ENCODE measurements around the gene TTC23L.
A peak's percentile ranks its signal among the peaks of the same experiment; 100 is the strongest.

TTC23L gene

GRCh38 chr5:34869256-34869655, 30.3 kb downstream of the TTC23L start:
- DNase-seq (ENCODE audit: low read depth in 2 of 3, low spot score in 1 of 3), result no peak

GRCh38 chr5:34870382-34870781, 31.4 kb downstream of the TTC23L start:
- no peak for DNase-seq (ENCODE audit: low read depth in 2 of 3, low spot score in 1 of 3)

GRCh38 chr5:34876275-34876674, 37.3 kb downstream of the TTC23L start:
- no peak for DNase-seq (ENCODE audit: low read depth in 2 of 3, low spot score in 1 of 3)

- no peak for DNase-seq (ENCODE audit: low read depth in 2 of 3, low spot score in 1 of 3)
Observed at GRCh38 chr5:34881246-34881645, 42.3 kb downstream of the TTC23L start.

GRCh38 chr5:34886392-34887119, 47.6 kb downstream of the TTC23L start:
- DNase-seq (ENCODE audit: low read depth in 2 of 3, low spot score in 1 of 3), result no peak

- DNase-seq (ENCODE audit: low read depth in 2 of 3, low spot score in 1 of 3), result no peak
Observed at GRCh38 chr5:34889394-34889793, 50.4 kb downstream of the TTC23L start.

GRCh38 chr5:34891981-34892380, 53.0 kb downstream of the TTC23L start:
- DNase-seq (ENCODE audit: low read depth in 2 of 3, low spot score in 1 of 3), result no peak

GRCh38 chr5:34892414-34892813, 53.5 kb downstream of the TTC23L start:
- no peak for DNase-seq (ENCODE audit: low read depth in 2 of 3, low spot score in 1 of 3)

GRCh38 chr5:34894716-34895115, 55.8 kb downstream of the TTC23L start:
- no peak for DNase-seq (ENCODE audit: low read depth in 2 of 3, low spot score in 1 of 3)

DNA sequence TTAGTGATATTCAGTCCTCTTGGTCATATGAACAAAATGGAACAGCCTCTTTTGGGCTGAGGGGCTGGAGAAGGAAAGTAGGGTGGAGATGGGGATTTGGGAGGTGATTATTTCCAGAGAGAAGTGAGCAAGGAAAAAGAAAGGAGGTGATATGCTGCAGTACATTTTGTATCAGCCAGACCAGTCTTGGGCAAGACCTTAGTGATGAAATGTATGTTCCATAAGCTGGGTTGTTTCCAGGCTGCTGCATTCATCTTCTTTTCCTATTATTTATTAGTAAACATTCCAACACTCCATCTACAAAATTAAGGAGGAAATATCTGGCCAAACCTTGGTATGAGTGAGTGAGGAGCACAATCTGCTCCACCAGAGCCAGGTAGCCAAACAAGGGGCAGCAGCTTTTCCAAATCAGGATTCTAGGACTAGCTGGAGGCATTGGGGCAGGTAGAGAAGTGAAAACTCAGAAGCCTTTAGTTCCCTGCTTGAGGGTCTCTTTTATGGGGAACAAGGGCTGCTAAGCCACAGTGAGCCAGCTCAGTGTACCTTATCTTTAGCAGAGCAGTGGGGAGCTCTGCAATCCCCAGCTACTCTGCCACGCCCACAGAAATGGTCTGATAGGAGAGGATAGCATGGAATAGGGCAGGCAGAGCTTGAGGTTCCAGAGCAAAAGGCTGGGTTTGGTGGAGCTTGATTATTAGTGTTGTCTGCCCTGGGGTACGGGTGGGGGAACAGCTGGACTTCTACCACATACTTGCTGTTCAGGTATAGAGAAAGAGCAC, 56.9 kb downstream of the TTC23L start:
- no peak for DNase-seq (ENCODE audit: low read depth in 2 of 3, low spot score in 1 of 3)

GRCh38 chr5:34897646-34898045, 58.7 kb downstream of the TTC23L start:
- DNase-seq (ENCODE audit: low read depth in 2 of 3, low spot score in 1 of 3), result no peak

GRCh38 chr5:34898258-34898895, 59.4 kb downstream of the TTC23L start:
- DNase-seq (ENCODE audit: low read depth in 2 of 3, low spot score in 1 of 3), result peak; percentile 21 to 46 (median 39)

DNA sequence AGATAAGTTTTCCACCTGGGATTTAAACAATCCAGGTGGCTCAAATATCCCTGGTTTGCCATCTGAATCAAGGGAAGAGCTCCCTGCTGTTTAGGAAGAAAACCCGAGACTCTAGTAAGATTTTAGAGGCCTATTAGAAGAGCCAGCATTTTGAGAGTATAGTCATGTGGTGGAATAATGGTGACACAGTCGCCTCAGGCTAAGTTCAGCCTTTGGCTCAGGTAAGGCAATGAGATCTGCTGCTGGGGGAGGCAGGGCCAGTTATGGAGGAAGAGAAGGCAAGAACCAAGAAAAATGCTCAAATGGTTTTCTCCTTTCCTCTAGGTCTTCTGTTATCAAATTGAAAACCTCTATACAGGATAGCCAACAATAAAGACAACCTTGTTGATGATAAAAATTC, 60.1 kb downstream of the TTC23L start:
- no peak for DNase-seq (ENCODE audit: low read depth in 2 of 3, low spot score in 1 of 3)

- no peak for DNase-seq (ENCODE audit: low read depth in 2 of 3, low spot score in 1 of 3)
Observed at GRCh38 chr5:34900652-34901051, 61.7 kb downstream of the TTC23L start.

DNA sequence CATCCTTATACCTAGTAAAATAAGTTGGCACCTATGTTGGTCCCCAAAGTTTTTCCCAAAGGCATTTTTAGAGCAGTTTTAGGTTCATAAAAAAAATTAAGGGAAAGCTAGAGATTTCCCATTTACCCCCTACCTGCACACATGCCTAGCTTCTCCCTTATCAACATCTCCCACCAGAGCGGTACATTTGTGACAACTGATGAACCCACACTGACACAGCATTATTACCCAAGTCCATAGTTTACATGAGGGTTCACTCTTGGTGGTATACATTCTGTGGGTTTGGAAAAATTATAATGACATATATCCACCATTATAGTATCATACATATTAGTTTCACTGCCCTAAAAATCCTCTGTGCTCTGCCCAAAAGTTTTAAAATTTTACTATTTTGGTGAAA, 64.3 kb downstream of the TTC23L start:
- no peak for DNase-seq (ENCODE audit: low read depth in 2 of 3, low spot score in 1 of 3)

DNA sequence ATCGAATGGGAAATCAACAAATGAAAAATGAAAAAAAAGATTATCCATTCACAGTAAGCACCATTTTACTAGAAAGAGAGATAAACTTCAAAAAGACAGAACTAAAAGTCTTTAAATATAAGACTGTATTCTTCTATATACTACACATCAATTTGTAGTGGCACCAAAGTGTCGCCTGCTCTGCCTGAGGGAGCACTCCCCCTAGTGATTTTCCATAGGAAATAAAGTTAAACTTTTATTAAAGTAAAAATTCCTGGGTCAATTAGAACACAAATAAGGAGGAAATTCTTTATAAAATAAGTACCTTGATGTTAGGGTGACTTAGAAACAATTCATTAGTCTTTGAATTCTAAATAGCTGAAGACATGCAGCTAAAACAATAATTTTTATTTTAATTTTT, 66.6 kb downstream of the TTC23L start:
- DNase-seq (ENCODE audit: low read depth in 2 of 3, low spot score in 1 of 3), result no peak

GRCh38 chr5:34913072-34913471, 74.1 kb downstream of the TTC23L start:
- no peak for DNase-seq (ENCODE audit: low read depth in 2 of 3, low spot score in 1 of 3)

GRCh38 chr5:34914671-34915138, 75.7 kb downstream of the TTC23L start:
- DNase-seq (ENCODE audit: low read depth in 2 of 3, low spot score in 1 of 3), result peak in 1 of 3 donors; percentile 11

DNA sequence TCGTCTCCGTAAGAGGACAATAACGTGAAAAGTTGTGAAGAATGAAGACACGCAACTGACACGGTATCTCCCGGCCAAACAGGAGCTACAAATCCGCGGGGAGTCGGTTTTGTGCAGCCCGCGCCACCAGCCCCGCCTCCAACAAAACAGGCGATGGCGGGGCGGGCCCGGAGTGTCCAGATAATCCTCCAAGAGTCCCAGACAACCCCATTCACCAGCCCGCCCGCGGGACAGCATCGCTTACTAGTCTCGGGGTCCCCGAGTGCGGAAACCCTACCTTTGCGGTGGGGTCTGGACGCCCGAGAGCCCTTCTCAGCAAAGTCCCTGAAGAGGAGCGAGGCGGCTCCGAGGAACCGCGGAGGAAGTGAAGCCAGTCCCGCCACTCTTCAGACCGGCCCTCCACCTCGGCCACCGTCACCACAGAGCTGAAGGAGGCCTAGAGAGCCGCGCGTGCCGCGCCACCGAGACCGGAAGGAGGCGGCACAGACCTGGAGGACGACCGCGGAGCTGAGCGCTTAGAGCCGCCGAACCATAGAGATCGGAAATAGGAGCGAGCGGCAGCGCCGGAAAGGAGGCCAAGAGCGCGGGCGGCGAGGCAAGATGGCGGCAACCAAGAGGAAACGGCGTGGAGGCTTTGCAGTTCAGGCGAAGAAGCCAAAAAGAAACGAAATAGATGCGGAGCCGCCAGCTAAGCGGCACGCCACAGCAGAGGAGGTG, 76.3 kb downstream of the TTC23L start, which contains the start of the genes BRIX1 and RAD1:
TSS of gene BRIX1 (plus strand) at position 573 of the 717 bp plus-strand sequence. CDS start at position 601, 28 bp downstream.
TSS of gene RAD1 (minus strand) at position 366 of the 717 bp plus-strand sequence. CDS start 612 bp downstream, outside the sequence.
- peak; percentile 86 to 93 (median 92) for DNase-seq (ENCODE audit: low read depth in 2 of 3, low spot score in 1 of 3)

DNA sequence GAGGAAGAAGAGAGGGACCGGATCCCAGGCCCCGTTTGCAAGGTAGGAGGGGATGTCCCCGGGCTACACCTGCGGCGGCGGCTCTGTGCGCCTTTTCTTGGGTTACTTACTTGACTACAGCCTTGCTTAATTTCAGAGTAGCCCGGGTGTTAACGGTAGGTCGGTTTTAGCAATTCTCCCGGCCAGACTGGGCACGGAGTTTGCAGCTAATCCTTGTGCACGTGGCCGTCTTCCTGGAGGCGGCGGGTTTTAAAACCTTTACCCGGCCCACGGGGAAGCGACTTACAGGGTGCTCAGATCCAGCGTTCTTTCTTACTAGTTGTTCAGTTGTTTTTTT, 76.9 kb downstream of the TTC23L start:
- DNase-seq (ENCODE audit: low read depth in 2 of 3, low spot score in 1 of 3), result peak in 1 of 3 donors; percentile 12

GRCh38 chr5:34916518-34916917, 77.6 kb downstream of the TTC23L start:
- no peak for DNase-seq (ENCODE audit: low read depth in 2 of 3, low spot score in 1 of 3)

All from stimulated activated CD4-positive, alpha-beta T cell treated with anti-CD3 and anti-CD28 coated beads, Interleukin-12 subunit alpha, Interleukin-12 subunit beta, amount 100 ng/mL, for 48 hours (primary cell).